Psoas muscle (tissue), 8 donors: Measurements from ENCODE around the gene ZNF318. TPM values are rescaled to one million over a fixed set of nuclear protein-coding genes. Genes with fewer than 3 reads are reported as not detected.

Experiments
- ATAC-seq, 4 donors: fragments of 200-7000 bp; cut with Tn5 transposase; one replicate each; pipeline ENCODE4 v1.9.1; 2020; ENCODE audit warnings: moderate library complexity in 3 of 4, mild to moderate bottlenecking in 2 of 4
- DNase-seq, 2 donors: peaks; one replicate each; pipeline ENCODE4 v3.0.0-alpha.2; 2020
- H3K27ac ChIP-seq: fragments of 200-600 bp; one replicate; pipeline ENCODE4 v1.8.0; 2022
- H3K27me3 ChIP-seq, 3 donors: fragments of 200-600 bp in 1 of 3; one replicate each; pipeline versions ENCODE4 v1.6.1 to v1.8.0; 2013 to 2022; ENCODE audit warnings: low read length in 2 of 3, mild to moderate bottlenecking in 2 of 3, moderate library complexity in 1 of 3; ENCODE audit not compliant: insufficient read depth in 3 of 3
- H3K36me3 ChIP-seq, 2 donors: fragments of 200-600 bp in 1 of 2; one replicate each; pipeline versions ENCODE4 v1.6.1 to v1.8.0; 2013 to 2022; ENCODE audit warnings: low read depth in 1 of 2, mild to moderate bottlenecking in 1 of 2, moderate library complexity in 1 of 2; ENCODE audit not compliant: insufficient read depth in 1 of 2
- H3K4me1 ChIP-seq: fragments of 200-600 bp; one replicate; pipeline ENCODE4 v1.8.0; 2022
- H3K4me3 ChIP-seq: fragments of 200-600 bp; one replicate; pipeline ENCODE4 v1.8.0; 2022; ENCODE audit warnings: mild to moderate bottlenecking
- H3K9me3 ChIP-seq: fragments of 200-600 bp; one replicate; pipeline ENCODE4 v1.8.0; 2022
- CTCF ChIP-seq: fragments of 200-600 bp; IDR thresholded peaks from one replicate; pipeline ENCODE4 v1.8.0; 2022; ENCODE audit warnings: antibody characterized with exemption
- WGBS, 3 donors: extraction: QIAGEN DNeasy Blood & Tissue Kit; methylation state at CpG; one replicate each; pipeline versions ENCODE4 v1.1.6 to v1.1.7; 2013; 5-methylcytosine and 5-hydroxymethylcytosine counted together
- intact Hi-C, 2 donors: fragments of 100-400 bp; cut with DNase I; formaldehyde crosslinking; loops; one replicate each; pipeline versions ENCODE4 v1.11.0 to v1.14.2; 2022
- polyA plus RNA-seq, 3 donors: library from polyadenylated mRNA; stranded (reverse); fragments of 200-250 nt; gene quantifications; one replicate each; pipeline ENCODE4 v1.2.3, GENCODE V29; 2013
- total RNA-seq, 4 donors: library from RNA; stranded (reverse); fragmentation: NEBNext Ultra II Directional in 2 of 4; extraction: Animal tissue kit (Norgen Biotek cat#: 25700) in 2 of 4; gene quantifications; one replicate each; pipeline versions ENCODE4 v1.2.1 to v1.2.4, GENCODE V29; 2021 to 2023
- donor health status: healthy with polysubstance abuse.
- donor health status: DM: no; HTN: no; CAD: no; lungs with moderate emphysema.
- donor health status: Bipolar disorder and iron deficiency.
- donor health status: healthy.
- donor health status: DM: yes; HTN: yes; CAD: no.
- donor health status: DM: no; HTN: no; CAD: no.
- donor health status: DM: no; HTN: no; CAD: no.
- donor health status: DM: yes; HTN: yes; CAD: no.

Gene ZNF318
- total and polyA plus RNA-seq, 7 donors, result 3.4 to 14.3 (median 9.0) TPM

GRCh38 chr6:43310134-43310533 is 59.3 kb downstream of the ZNF318 start:
- no peaks in the 10 kb centered on the region for H3K9me3 ChIP-seq
- H3K27me3 ChIP-seq, result peaks cover 0 to 32% (median 0%) of the 10 kb centered on the region in 3 donors
- 95 to 98% (median 96%) methylated on average over 2 of the region's 2 CpGs for WGBS, 3 donors
- H3K4me1 ChIP-seq, result peaks cover 10% of the 10 kb centered on the region
- H3K36me3 ChIP-seq, result no peaks in the 10 kb centered on the region
- H3K4me3 ChIP-seq, result no peak overlapping the region
- DNase-seq (no peak), ATAC-seq (no peak)
- no peak for TF ChIP-seq CTCF
- no peak overlapping the region for H3K27ac ChIP-seq
- intact Hi-C loops, result no loop called here

- Histone ChIP-seq H3K27ac (no peak overlapping the region), H3K27me3 (peaks cover 0 to 32% (median 0%) of the 10 kb centered on the region in 3 donors), H3K4me1 (peaks cover 10% of the 10 kb centered on the region), H3K9me3 (no peaks in the 10 kb centered on the region), H3K4me3 (peak overlapping the region; percentile 62), H3K36me3 (no peaks in the 10 kb centered on the region)
- ATAC-seq (no peak), DNase-seq (no peak)
- TF ChIP-seq CTCF, result no peak
- intact Hi-C loops, result no loop called here
- WGBS, 3 donors, result 39 to 41% (median 40%) methylated on average over 9 of the region's 9 CpGs
Measured at GRCh38 chr6:43308990-43309477, 60.4 kb downstream of the ZNF318 start.

GRCh38 chr6:43308101-43308989 is 61.1 kb downstream of the ZNF318 start, which contains the start of gene CRIP3:
CRIP3 (minus strand) TSS chr6:43308826; CDS start chr6:43308792, 34 bp downstream.
- peak within 1 kb of the TSS; percentile 62 for H3K4me3 ChIP-seq
- H3K9me3 ChIP-seq, result no peaks in the 10 kb centered on the region
- DNase-seq, result peak in 1 of 2 donors; percentile 64
- peaks cover 10% of the 10 kb centered on the region for H3K4me1 ChIP-seq
- no peak for TF ChIP-seq CTCF
- H3K27me3 ChIP-seq, result peaks cover 0 to 37% (median 0%) of the 10 kb centered on the region in 3 donors
- H3K27ac ChIP-seq, result no peak within 1 kb of the TSS
- intact Hi-C loops, result no loop called here
- no peaks in the 10 kb centered on the region for H3K36me3 ChIP-seq
- 7 to 8% (median 7%) methylated on average over 36 to 39 of the region's 39 CpGs for WGBS, 3 donors
- ATAC-seq, result peak; percentile 38 to 66 (median 53)

- H3K4me3 ChIP-seq, result no peak overlapping the region
- H3K4me1 ChIP-seq, result peaks cover 10% of the 10 kb centered on the region
- DNase-seq (no peak), ATAC-seq (peak in 1 of 4 donors; percentile 12)
- intact Hi-C loops, result no loop called here
- no peaks in the 10 kb centered on the region for H3K36me3 ChIP-seq
- peaks cover 0 to 37% (median 0%) of the 10 kb centered on the region in 3 donors for H3K27me3 ChIP-seq
- TF ChIP-seq CTCF, result no peak
- 80 to 83% (median 82%) methylated on average over 5 of the region's 5 CpGs for WGBS, 3 donors
- no peak overlapping the region for H3K27ac ChIP-seq
- no peaks in the 10 kb centered on the region for H3K9me3 ChIP-seq
Measured at GRCh38 chr6:43307451-43308100, 61.9 kb downstream of the ZNF318 start.
